ENCODE results near the gene GIMD1. TPM values are rescaled to one million over a fixed set of nuclear protein-coding genes. Genes with fewer than 3 reads are reported as not detected.

Gene GIMD1
- total RNA-seq, 1 experiment from 2014 or later = not detected

DNA sequence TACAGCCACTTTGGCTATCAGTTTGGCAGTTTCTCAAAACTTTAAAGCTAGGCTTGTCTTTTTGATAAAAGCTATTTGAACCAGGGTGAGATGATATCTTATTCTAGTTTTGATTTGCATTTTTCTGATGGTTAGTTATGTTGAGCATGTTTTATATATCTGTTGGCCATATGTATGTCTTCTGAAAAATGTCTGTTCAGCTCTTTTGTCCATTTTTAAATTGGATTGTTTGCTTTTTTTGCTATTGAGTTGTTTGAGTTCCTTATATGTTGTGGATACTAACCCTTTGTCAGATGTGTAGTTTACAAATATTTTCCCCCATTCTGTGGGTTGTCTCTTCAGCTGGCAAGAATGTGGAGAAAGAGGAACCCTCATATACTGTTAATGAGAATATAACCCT is 11.6 kb upstream of the GIMD1 start:
- CTCF ChIA-PET = no interaction called here
- Mint-ChIP-seq H3K4me3 (ENCODE audit: low read depth, unreplicated experiment) (no peak overlapping the region), H3K4me1 (ENCODE audit: low read depth, unreplicated experiment) (no peaks in the 10 kb centered on the region), H3K27ac (ENCODE audit: unreplicated experiment) (no peak overlapping the region), H3K9me3 (ENCODE audit: low read depth, unreplicated experiment) (no peaks in the 10 kb centered on the region), H3K36me3 (ENCODE audit: insufficient read depth, unreplicated experiment) (no peaks in the 10 kb centered on the region), H3K27me3 (ENCODE audit: unreplicated experiment) (no peaks in the 10 kb centered on the region)
- no peak for DNase-seq
- no peak for TF ChIP-seq CTCF (IDR thresholded peaks at IDR 0.05; ENCODE audit: unreplicated experiment)
- intact Hi-C loops (cut with micrococcal nuclease; ENCODE audit: unreplicated experiment) = no loop called here
- no TSS peak for BruUV-seq (replicated peaks)

DNA sequence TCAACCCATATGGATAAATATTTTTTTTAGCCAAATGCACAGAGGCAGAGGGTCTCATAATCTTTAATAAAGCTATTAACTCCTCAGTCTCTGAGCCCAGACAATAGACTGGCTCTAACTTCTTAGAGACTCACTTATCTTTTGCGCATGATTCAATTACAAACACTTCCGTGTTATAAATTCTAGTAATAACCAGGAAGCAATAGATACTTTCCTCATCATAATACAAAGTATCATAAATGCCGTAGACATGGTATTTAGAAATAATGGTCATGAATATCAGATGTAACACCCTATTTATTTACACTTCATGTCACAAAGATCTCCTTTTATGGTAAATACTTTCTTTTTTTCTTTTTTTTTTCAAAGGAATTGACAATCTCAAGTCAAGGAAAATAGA is 4.4 kb upstream of the GIMD1 start:
- no peak for TF ChIP-seq CTCF (IDR thresholded peaks at IDR 0.05; ENCODE audit: unreplicated experiment)
- no peaks in the 10 kb centered on the region for H3K36me3 Mint-ChIP-seq (ENCODE audit: insufficient read depth, unreplicated experiment)
- H3K27ac Mint-ChIP-seq (ENCODE audit: unreplicated experiment) = no peak overlapping the region
- H3K9me3 Mint-ChIP-seq (ENCODE audit: low read depth, unreplicated experiment) = no peaks in the 10 kb centered on the region
- BruUV-seq (replicated peaks) = no TSS peak
- H3K27me3 Mint-ChIP-seq (ENCODE audit: unreplicated experiment) = no peaks in the 10 kb centered on the region
- H3K4me3 Mint-ChIP-seq (ENCODE audit: low read depth, unreplicated experiment) = no peak overlapping the region
- intact Hi-C loops (cut with micrococcal nuclease; ENCODE audit: unreplicated experiment) = no loop called here
- no peak for DNase-seq
- no peaks in the 10 kb centered on the region for H3K4me1 Mint-ChIP-seq (ENCODE audit: low read depth, unreplicated experiment)
- CTCF ChIA-PET = no interaction called here

DNA sequence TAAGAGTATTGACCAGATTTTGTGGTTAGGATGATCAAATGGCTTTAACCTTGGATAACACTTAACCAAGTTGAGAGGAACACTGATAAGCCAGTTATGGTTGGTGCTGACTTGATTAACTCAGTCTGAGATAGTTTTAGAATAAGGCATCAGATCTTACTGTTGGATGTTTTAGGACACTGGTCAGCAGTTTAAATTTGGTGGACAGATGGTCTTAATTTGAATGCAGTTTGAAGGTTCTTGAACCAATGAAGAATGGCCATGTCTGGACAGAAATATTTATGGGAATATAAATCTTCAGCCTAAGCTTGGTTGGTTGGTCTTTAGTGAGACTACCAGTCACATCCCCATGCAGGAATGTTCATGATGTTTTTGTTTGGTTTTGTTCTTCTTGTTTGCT is 2.6 kb upstream of the GIMD1 start:
- Mint-ChIP-seq H3K9me3 (ENCODE audit: low read depth, unreplicated experiment) (no peaks in the 10 kb centered on the region), H3K27ac (ENCODE audit: unreplicated experiment) (no peak overlapping the region), H3K4me1 (ENCODE audit: low read depth, unreplicated experiment) (peaks cover 3% of the 10 kb centered on the region), H3K4me3 (ENCODE audit: low read depth, unreplicated experiment) (no peak overlapping the region), H3K27me3 (ENCODE audit: unreplicated experiment) (no peaks in the 10 kb centered on the region), H3K36me3 (ENCODE audit: insufficient read depth, unreplicated experiment) (no peaks in the 10 kb centered on the region)
- no peak for TF ChIP-seq CTCF (IDR thresholded peaks at IDR 0.05; ENCODE audit: unreplicated experiment)
- BruUV-seq (replicated peaks) = no TSS peak
- intact Hi-C loops (cut with micrococcal nuclease; ENCODE audit: unreplicated experiment) = no loop called here
- CTCF ChIA-PET = no interaction called here
- DNase-seq = no peak

GRCh38 chr4:106370214-106370613 is 1.6 kb upstream of the GIMD1 start:
- TF ChIP-seq CTCF (IDR thresholded peaks at IDR 0.05; ENCODE audit: unreplicated experiment) = no peak
- H3K27ac Mint-ChIP-seq (ENCODE audit: unreplicated experiment) = no peak overlapping the region
- H3K4me1 Mint-ChIP-seq (ENCODE audit: low read depth, unreplicated experiment) = peaks cover 12% of the 10 kb centered on the region
- no peak overlapping the region for H3K4me3 Mint-ChIP-seq (ENCODE audit: low read depth, unreplicated experiment)
- CTCF ChIA-PET = interaction anchor here (1.0 to 1.3 kb wide), 2 partner anchors 9 to 439 kb away, joined by 3 to 4 read pairs; no protein-coding TSS in a partner anchor
- no peaks in the 10 kb centered on the region for H3K9me3 Mint-ChIP-seq (ENCODE audit: low read depth, unreplicated experiment)
- no peaks in the 10 kb centered on the region for H3K27me3 Mint-ChIP-seq (ENCODE audit: unreplicated experiment)
- no peak for DNase-seq
- intact Hi-C loops (cut with micrococcal nuclease; ENCODE audit: unreplicated experiment) = no loop called here
- no peaks in the 10 kb centered on the region for H3K36me3 Mint-ChIP-seq (ENCODE audit: insufficient read depth, unreplicated experiment)
- BruUV-seq (replicated peaks) = no TSS peak
